Vagina (tissue), 2 donors: Measurements from ENCODE around the gene ATXN1. TPM values are rescaled to one million over a fixed set of nuclear protein-coding genes. Genes with fewer than 3 reads are reported as not detected.

Source experiments
- DNase-seq, 2 donors: peaks; one replicate each; pipeline ENCODE4 v3.0.0-alpha.2; 2017; ENCODE audit errors: extremely low spot score in 2 of 2
- H3K27ac ChIP-seq: fragments of 200-600 bp; sonication (generic); one replicate; pipeline ENCODE4 v1.5.1; 2019
- H3K27me3 ChIP-seq: fragments of 200-600 bp; sonication (generic); one replicate; pipeline ENCODE4 v1.5.1; 2019
- H3K36me3 ChIP-seq, 2 donors: fragments of 200-600 bp; sonication (generic); one replicate each; pipeline ENCODE4 v1.5.1; 2017 to 2019
- H3K4me1 ChIP-seq: fragments of 200-600 bp; sonication (generic); one replicate; pipeline ENCODE4 v1.5.1; 2019
- H3K4me3 ChIP-seq, 2 donors: fragments of 200-600 bp; sonication (generic); 1 replicate in 1 of 2; 2 replicates in 1 of 2; pipeline ENCODE4 v1.5.1; 2016 to 2019
- H3K9me3 ChIP-seq: fragments of 200-600 bp; sonication (generic); one replicate; pipeline ENCODE4 v1.5.1; 2019
- CTCF ChIP-seq, 3 experiments: fragments of 450-650 bp in 2 of 3; fragments of 200-600 bp in 1 of 3; sonication (generic) in 1 of 3; IDR thresholded peaks; one replicate each; pipeline ENCODE4 v1.5.1; 2017 to 2019; ENCODE audit warnings: antibody characterized with exemption in 3 of 3, mild to moderate bottlenecking in 2 of 3, moderate library complexity in 2 of 3
- POLR2A ChIP-seq, 2 donors: fragments of 450-650 bp; IDR thresholded peaks; one replicate each; pipeline ENCODE4 v1.6.1; 2017; ENCODE audit warnings: antibody characterized with exemption in 2 of 2, mild to moderate bottlenecking in 2 of 2, moderate library complexity in 2 of 2
- POLR2AphosphoS5 ChIP-seq, 2 donors: sonication (generic); formaldehyde crosslinking; IDR thresholded peaks; one replicate each; pipeline ENCODE4 v1.9.0; 2017; ENCODE audit warnings: antibody characterized with exemption in 2 of 2, mild to moderate bottlenecking in 2 of 2, low read depth in 1 of 2; ENCODE audit not compliant: insufficient read depth in 1 of 2
- intact Hi-C: fragments of 100-400 bp; cut with DNase I; formaldehyde crosslinking; loops from one replicate; pipeline ENCODE4 v1.15.1; 2023
- total RNA-seq: library from RNA; depleted of rRNA; stranded (reverse); fragments of >200 nt; gene quantifications from one replicate; pipeline ENCODE4 v1.2.3, GENCODE V29; 2016

The ATXN1 gene
- total RNA-seq, 1 donor from 2014 or later: 43.2 TPM

GRCh38 chr6:16677458-16677857 is 83.8 kb downstream of the ATXN1 start:
- Histone ChIP-seq H3K27ac (peak overlapping the region; percentile 21), H3K4me3 (no peak overlapping the region), H3K9me3 (no peaks in the 10 kb centered on the region), H3K27me3 (no peaks in the 10 kb centered on the region), H3K36me3 (no peaks in the 10 kb centered on the region), H3K4me1 (peaks cover 64% of the 10 kb centered on the region)
- TF ChIP-seq POLR2AphosphoS5 (IDR thresholded peaks at IDR 0.05; ENCODE audit: insufficient read depth in 1 of 2, low read depth in 1 of 2) (no peak), POLR2A (IDR thresholded peaks at IDR 0.05) (no peak), CTCF (IDR thresholded peaks at IDR 0.05) (no peak)
- DNase-seq: no peak
- intact Hi-C loops: no loop called here

DNA sequence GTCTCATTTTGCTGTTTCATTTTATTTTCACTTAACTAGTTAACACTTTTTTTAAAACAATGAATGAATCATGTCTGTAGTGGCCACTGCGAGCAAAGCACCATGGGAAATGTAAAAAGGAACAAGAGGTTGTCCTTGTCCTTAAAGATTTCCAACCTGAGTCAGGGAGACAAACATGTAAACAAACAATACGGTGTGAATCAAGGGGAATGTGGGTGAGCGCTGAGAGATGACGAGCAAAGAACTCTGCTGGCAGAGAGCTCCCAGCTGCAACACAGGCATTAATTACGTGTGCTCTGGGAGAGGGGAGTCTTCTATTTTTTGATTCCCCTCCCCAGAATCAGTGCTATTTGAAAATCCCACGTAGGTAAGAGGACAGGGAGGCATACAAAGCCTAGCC is 84.3 kb downstream of the ATXN1 start:
- Histone ChIP-seq H3K36me3 (no peaks in the 10 kb centered on the region), H3K9me3 (no peaks in the 10 kb centered on the region), H3K4me1 (peaks cover 67% of the 10 kb centered on the region), H3K27ac (peak overlapping the region; percentile 21), H3K27me3 (no peaks in the 10 kb centered on the region), H3K4me3 (no peak overlapping the region)
- DNase-seq: no peak
- no peak for TF ChIP-seq POLR2AphosphoS5 (IDR thresholded peaks at IDR 0.05; ENCODE audit: insufficient read depth in 1 of 2, low read depth in 1 of 2)
- TF ChIP-seq CTCF (IDR thresholded peaks at IDR 0.05): no peak
- no peak for TF ChIP-seq POLR2A (IDR thresholded peaks at IDR 0.05)
- intact Hi-C loops: no loop called here

DNA sequence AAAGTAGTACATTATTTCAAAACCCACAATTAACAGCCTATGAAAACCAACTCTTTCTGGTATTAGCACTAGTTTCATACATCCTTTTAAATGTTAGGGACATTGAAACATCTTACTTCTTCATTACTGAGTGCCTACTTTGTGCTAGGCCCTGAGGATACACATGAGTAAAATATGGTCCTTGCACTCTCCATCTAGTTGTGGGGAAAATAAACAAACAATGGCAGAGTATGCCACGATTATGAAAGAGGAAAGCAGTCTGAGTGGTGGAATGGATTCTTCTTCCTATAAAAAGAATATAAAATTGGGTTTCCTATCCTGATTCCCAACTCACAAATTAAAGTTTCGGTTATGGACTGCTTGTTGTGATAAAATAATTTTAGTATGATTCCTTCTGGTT is 84.9 kb downstream of the ATXN1 start:
- Histone ChIP-seq H3K36me3 (no peaks in the 10 kb centered on the region), H3K27me3 (no peaks in the 10 kb centered on the region), H3K27ac (peak overlapping the region; percentile 21), H3K9me3 (no peaks in the 10 kb centered on the region), H3K4me3 (no peak overlapping the region), H3K4me1 (peaks cover 67% of the 10 kb centered on the region)
- TF ChIP-seq POLR2A (IDR thresholded peaks at IDR 0.05): no peak
- TF ChIP-seq CTCF (IDR thresholded peaks at IDR 0.05): no peak
- TF ChIP-seq POLR2AphosphoS5 (IDR thresholded peaks at IDR 0.05; ENCODE audit: insufficient read depth in 1 of 2, low read depth in 1 of 2): no peak
- intact Hi-C loops: no loop called here
- DNase-seq: no peak

- Histone ChIP-seq H3K9me3 (no peaks in the 10 kb centered on the region), H3K36me3 (no peaks in the 10 kb centered on the region), H3K27me3 (no peaks in the 10 kb centered on the region), H3K4me3 (no peak overlapping the region), H3K4me1 (peaks cover 68% of the 10 kb centered on the region), H3K27ac (peak overlapping the region; percentile 47)
- TF ChIP-seq POLR2AphosphoS5 (IDR thresholded peaks at IDR 0.05; ENCODE audit: insufficient read depth in 1 of 2, low read depth in 1 of 2) (no peak), CTCF (IDR thresholded peaks at IDR 0.05) (no peak), POLR2A (IDR thresholded peaks at IDR 0.05) (no peak)
- intact Hi-C loops: no loop called here
- no peak for DNase-seq
These were observed 86.4 kb downstream of the ATXN1 start for GRCh38 chr6:16674801-16675392.

GRCh38 chr6:16673011-16673797 is 88.1 kb downstream of the ATXN1 start:
- no peaks in the 10 kb centered on the region for H3K36me3 ChIP-seq
- no peak for DNase-seq
- peaks cover 84% of the 10 kb centered on the region for H3K4me1 ChIP-seq
- H3K27ac ChIP-seq: no peak overlapping the region
- intact Hi-C loops: no loop called here
- no peak for TF ChIP-seq POLR2AphosphoS5 (IDR thresholded peaks at IDR 0.05; ENCODE audit: insufficient read depth in 1 of 2, low read depth in 1 of 2)
- no peak for TF ChIP-seq CTCF (IDR thresholded peaks at IDR 0.05)
- no peak for TF ChIP-seq POLR2A (IDR thresholded peaks at IDR 0.05)
- H3K9me3 ChIP-seq: no peaks in the 10 kb centered on the region
- H3K27me3 ChIP-seq: no peaks in the 10 kb centered on the region
- no peak overlapping the region for H3K4me3 ChIP-seq
